Activated CD8-positive, alpha-beta memory T cell treated with anti-CD3 and anti-CD28 coated beads for 36 hours (primary cell): Measurements from ENCODE around the gene HNF4A. TPM values are rescaled to one million over a fixed set of nuclear protein-coding genes. Genes with fewer than 3 reads are reported as not detected.
"Not testable (repeated sequence)": the region's sequence is repeated elsewhere in the genome, so short reads cannot be mapped to it uniquely, and the experiment has no call there.

ENCODE experiments used
- CTCF ChIA-PET: fragments of 350-600 bp; sonication (Branson Sonifier 250); formaldehyde crosslinking; loops from one replicate; lab custom pipeline; 2021; ENCODE audit warnings: antibody characterized with exemption; lab: Charles Lee
- POLR2A ChIA-PET: fragments of 350-600 bp; sonication (Branson Sonifier 250); formaldehyde crosslinking; loops from one replicate; lab custom pipeline; 2021; ENCODE audit warnings: antibody characterized with exemption; lab: Charles Lee
- total RNA-seq, 2 experiments: library from RNA; stranded (reverse); gene quantifications; one replicate each; pipeline ENCODE4 v1.2.3, GENCODE V29; 2021

Gene HNF4A
- total RNA-seq, result not detected

DNA sequence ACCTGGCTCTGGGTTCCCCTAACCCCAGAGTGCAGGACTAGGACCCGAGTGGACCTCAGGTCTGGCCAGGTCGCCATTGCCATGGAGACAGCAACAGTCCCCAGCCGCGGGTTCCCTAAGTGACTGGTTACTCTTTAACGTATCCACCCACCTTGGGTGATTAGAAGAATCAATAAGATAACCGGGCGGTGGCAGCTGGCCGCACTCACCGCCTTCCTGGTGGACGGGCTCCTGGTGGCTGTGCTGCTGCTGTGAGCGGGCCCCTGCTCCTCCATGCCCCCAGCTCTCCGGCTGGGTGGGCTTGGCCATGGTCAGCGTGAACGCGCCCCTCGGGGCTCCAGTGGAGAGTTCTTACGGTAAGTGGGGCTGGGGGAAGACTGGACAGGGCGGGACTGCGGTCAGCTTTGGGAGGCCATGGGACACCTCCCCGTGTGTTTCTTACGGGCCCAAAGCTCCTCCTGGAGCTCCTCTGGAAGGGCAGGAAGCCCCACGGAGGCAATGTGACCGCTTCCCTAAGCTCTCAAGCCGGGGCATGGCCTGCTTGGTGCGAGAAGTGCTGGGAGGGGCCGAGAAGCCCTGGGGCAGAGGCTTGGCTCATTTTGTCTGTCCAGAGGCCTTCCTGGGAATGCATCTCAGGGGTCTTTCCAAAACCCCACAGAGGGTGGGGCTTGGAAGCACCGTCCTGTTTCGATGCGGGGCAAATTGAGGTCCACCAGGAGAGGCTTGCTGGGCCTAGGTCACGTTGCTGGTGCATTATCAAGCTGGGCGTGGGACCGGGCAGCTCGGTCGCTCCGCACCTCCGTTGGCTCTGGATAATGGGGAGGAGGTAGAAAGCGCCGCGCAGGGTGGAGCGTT, at the start of gene HNF4A:
Gene HNF4A (plus strand): TSS at position 202 of the 855 bp plus-strand sequence. CDS start 106 bp downstream, at position 308.
- ChIA-PET POLR2A (no interaction called here), CTCF (no interaction called here)

DNA sequence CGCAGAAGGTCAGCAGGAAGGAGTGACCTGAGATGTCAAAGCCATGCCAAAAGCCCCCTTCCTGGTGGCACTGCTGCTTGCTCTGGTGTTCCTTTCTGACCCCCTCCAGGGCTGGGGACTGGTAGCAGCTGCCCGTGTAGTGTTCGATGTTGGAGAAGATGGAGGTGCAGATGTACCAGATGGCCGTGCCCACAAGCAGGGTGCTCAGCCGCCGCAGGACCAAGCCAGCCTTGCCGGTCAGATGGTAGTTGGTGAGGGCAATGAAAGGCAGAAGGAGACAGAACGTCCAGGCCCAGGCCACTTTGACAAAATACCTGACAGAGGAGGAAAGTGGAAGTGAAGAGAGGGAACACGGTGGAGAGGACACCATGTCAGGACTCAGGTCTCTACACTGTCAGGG, 48.6 kb upstream of the HNF4A start:
- ChIA-PET CTCF (no interaction called here), POLR2A (no interaction called here)

DNA sequence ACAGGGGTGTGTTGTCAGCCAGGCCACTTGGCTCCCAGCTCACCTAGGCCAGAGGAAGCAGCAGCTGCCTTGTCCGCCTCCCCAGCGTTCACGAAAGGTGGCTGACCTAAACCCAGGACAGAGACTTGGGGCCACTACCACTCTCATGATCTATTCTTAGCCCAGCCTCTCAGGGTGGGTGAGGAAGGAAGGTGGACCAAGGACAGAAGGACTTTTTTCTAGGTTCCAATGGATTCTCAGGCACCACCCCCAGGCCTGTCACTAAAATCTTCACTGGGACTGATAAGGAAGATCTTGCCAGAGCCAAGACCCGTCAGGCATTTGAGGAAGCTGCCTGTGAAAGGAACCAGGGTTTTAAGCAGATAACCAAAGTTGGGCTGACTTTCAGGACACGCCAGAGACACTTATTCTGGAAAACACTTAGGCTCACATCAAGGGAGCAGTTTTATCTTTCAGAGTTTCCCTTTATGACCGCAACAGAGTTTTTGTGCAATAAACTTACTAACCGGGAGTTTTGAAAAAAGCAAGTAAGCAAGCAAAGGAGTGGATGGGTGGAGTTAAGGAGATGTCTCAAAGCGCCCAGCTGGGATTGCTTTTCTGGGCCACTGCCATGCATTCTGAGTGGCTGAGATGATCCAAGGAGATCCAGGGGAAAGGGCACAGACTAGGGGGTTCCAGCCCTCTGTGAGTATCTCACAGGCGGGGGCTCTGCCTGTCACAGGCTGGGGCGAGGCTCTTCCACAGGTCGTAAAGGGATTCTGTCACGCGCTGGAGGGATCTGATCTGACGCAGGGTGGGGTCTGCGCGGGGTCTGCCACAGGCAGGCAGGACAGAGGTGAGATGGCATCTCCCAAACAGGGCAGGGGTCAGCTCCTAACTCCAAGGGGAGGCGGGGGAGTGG, 45.5 kb upstream of the HNF4A start:
- CTCF ChIA-PET, result interaction anchor here (0.8 to 7.5 kb wide), 10 partner anchors 10 to 300 kb away, joined by 3 to 161 read pairs (median 4); no protein-coding TSS in a partner anchor
- POLR2A ChIA-PET, result interaction anchor here (1.0 to 1.5 kb wide), 2 partner anchors 11 to 93 kb away, joined by 4 to 8 read pairs; no protein-coding TSS in a partner anchor

DNA sequence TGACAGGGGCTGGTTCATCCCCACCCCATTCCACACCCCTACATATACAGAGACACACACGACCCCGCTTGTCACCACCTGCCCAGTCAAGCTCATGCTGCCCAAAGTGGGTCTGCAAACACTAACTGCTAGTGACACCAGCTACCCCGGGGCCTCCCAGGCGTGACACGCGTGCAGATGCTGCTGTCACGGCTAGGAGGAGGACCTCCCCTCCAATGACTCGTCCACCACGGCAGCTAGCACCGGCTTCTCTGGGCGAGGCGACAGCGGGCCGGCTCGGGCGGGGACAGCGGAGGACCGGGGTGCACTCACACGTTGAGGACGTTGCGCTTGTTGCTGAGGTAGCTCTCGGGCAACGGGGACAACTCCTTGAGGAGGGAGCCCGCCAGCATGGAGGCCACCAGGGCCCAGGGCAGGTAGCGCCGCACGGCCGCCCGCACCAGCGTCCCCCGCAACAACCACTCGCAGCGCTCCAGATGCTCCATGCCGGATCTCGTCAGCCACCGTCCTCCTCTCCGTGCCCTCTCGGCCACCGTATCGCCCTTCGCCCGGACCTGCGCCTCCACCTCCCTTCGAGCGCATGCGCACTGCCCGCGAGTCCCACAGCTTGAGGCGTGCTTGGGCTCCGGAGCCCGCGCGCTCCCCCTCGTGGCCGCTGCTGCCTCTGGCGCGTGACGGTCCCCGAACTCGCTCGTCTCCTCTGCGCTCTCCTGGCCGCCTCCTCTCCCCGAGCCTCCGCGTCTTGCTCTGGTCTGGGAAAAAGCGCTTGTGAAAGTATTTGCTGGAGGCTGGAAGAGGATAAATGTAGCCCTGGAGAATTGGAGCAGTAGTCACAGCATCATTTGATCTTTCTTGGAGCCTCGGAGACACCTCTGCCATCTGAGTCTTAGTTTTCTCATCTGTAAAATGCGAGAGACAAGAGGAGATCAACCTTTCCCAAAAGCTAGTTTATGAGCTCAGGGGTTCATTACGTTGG, 44.5 kb upstream of the HNF4A start, which contains the start of gene FITM2:
Gene FITM2 (minus strand): TSS at position 539 of the 976 bp plus-strand sequence. CDS start 54 bp downstream, at position 485.
- ChIA-PET POLR2A (interaction anchor here (1.0 to 1.5 kb wide), 2 partner anchors 12 to 93 kb away, joined by 4 to 8 read pairs; no protein-coding TSS in a partner anchor), CTCF (interaction anchor here (0.8 to 7.5 kb wide), 16 partner anchors 9 to 334 kb away, joined by 3 to 161 read pairs (median 4); partner anchors contain the start of gene OSER1)

DNA sequence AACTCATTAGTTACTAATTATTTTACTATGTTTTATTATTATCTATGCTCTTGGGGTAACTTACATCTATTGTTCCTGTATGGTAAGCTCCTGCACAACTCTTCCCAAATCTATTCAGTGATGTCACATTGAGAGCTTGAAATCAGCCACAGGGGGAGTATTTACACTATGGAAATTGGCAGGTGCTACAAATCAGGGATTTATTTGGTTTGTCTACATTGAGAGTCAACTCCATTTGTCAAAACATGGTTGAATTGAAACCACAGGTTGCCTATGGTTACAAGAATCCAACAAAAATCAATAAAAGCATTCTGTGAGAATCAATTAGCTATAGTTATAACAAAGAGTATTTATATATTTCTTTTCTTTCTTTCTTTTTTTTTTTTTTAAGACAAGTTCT, 40.6 kb upstream of the HNF4A start:
- POLR2A ChIA-PET, result interaction anchor here (0.6 kb wide), 1 partner anchor 72 kb away, joined by 9 read pairs; no protein-coding TSS in a partner anchor
- CTCF ChIA-PET, result interaction anchor here (1.5 to 7.5 kb wide), 2 partner anchors 98 to 103 kb away, joined by 4 to 161 read pairs; no protein-coding TSS in a partner anchor

DNA sequence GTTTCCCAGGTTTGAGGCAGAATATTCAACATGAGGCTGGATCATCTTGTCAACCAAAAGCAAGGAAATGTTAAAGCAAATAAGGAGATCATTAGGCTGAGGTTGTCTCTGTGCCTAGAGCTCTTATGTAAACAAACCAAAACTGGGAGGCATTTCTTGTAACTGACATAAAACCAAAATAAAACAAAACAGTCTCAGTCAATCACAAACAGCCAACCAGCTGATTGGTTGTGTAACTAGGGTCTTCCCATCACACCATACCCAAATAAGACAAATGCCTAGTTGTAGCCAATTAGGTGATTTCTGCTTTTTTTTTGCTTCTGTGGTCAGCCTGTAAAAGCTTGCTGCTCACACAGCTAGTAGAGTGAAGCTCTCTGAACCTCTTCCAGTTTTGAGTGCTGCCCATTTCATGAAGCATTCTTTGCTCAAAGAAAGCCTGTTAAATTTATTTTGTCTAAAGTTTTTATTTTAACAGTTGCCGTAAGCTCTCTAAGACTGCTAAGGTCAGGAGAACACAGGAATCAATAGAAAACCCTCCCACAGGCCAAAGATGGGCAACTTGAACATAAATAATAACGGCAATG, 35.6 kb upstream of the HNF4A start:
- POLR2A ChIA-PET, result no interaction called here
- CTCF ChIA-PET, result interaction anchor here (1.3 to 3.5 kb wide), 2 partner anchors 9 to 103 kb away, joined by 4 to 15 read pairs; partner anchors contain the start of gene FITM2

DNA sequence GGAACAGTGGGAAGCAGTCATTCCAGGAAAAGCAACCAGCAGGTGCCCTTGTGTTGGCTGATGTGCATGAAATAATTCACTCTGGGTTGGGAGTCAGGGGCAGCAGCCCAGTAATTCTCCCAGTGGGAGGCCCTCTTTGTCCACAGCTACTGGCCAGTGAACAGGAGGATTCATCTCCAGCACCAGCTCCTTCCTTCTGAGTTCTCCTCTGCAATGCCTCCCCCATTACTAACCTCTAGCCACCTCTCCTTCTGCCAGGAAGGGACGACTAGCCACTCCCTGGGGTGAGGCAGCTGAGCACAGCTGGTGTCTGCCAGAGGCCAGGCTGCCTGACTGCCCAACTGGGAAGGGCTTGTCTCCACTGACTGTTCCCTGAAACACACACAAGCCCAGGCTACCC, 31.2 kb upstream of the HNF4A start:
- ChIA-PET POLR2A (no interaction called here), CTCF (interaction anchor here (1.2 to 1.6 kb wide), 2 partner anchors 13 to 116 kb away, joined by 3 to 4 read pairs; partner anchors contain the start of gene FITM2)

DNA sequence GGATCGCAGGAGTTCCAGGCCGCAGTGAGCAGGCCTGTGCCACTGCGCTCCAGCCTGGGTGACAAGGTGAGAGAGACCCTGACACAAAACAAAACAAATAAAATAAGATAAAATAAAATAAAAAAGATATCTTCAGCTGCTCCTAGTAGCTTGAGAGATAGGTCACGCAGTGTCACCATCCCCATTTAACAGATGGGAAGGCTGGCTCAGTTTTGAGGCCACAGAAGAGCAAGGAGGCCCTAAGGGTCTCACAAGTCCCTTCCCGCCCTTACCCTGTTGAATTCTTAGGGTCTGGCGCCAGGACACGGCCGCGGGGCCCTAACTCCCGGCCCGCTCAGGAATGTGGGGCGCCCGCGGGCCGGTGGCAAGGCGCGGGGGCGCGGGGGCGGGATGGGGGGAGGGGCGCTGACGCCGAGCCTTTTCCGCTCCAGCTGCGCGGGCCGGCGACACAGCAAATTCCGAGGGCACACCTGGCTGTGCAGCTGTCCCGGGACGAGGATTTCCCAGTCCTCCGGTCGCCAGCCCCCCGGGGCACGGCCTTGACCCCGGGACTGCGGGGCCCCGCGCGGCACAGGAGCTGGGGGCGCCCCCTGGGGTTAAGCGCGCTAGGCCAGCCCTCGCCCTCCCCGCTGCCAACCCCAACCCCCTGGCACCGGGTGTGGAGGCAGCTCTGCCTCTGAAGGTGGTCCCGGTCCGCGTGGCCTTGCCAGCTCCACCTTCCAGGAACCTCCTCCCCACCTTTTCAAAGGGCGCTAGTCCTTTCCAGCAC, 28.9 kb upstream of the HNF4A start:
- CTCF ChIA-PET, result interaction anchor here (1.5 to 1.6 kb wide), 2 partner anchors 15 to 112 kb away, joined by 4 to 10 read pairs; partner anchors contain the start of gene FITM2
- POLR2A ChIA-PET, result no interaction called here

DNA sequence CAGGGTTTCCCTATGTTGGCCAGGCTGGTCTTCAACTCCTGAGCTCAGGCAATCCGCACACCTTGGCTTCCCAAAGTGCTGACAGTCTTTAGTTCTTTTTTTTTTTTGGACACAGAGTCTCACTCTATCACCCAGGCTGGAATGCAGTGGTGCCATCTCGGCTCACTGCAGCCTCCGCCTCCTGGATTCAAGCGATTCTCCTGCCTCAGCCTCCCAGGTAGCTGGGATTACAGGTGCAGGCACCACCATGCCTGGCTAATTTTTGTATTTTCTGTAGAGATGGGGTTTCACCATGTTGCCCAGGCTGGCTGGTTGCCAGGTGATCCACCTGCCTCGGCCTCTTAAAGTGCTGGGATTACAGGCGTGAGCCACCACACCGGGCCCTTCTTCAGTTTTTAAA, 27.8 kb upstream of the HNF4A start:
- POLR2A ChIA-PET, result not testable (repeated sequence)
- CTCF ChIA-PET, result interaction anchor here (1.6 kb wide), 1 partner anchor 16 kb away, joined by 10 read pairs; the partner anchor contains the start of gene FITM2

DNA sequence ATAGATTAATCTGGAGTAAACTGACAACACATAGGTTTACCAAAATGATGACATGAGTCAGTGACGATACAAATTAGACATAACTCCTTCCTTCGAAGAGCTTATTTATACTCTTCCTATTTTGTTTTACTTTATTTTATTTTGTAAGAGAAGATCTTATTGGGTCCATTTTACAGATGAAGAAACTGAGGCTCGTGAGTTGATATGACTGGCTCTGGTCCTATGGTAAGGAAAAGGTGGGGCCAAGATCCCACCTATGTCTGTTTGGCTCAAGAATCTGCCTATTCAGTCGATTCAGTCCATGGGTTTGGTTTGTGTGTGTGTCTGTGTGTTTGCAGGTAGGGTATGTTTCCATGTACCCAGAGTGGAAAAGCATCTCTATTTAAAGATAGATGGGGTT, 27.1 kb upstream of the HNF4A start:
- CTCF ChIA-PET, result no interaction called here
- POLR2A ChIA-PET, result interaction anchor here (0.5 kb wide), 1 partner anchor 282 kb away, joined by 4 read pairs; no protein-coding TSS in a partner anchor

DNA sequence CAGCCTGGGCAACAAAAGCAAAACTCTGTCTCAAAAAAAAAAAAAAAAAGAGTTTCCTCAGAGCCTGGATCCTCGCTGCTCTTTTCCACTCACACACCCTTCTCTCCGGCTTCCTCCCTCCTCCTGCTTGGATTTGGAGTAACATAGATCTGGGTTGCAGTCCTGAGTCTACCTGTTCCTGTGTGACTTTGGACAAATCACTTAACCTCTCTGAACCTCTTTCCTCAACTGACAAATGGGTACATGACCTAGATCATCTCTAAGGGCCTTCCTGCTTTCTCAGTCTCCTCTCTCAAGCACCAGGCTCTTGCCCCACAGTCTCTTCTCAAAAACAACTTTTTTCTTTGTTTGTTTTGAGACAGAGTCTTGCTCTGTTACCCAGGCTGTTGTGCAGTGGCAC, 24.3 kb upstream of the HNF4A start:
- CTCF ChIA-PET, result no interaction called here
- POLR2A ChIA-PET, result no interaction called here

DNA sequence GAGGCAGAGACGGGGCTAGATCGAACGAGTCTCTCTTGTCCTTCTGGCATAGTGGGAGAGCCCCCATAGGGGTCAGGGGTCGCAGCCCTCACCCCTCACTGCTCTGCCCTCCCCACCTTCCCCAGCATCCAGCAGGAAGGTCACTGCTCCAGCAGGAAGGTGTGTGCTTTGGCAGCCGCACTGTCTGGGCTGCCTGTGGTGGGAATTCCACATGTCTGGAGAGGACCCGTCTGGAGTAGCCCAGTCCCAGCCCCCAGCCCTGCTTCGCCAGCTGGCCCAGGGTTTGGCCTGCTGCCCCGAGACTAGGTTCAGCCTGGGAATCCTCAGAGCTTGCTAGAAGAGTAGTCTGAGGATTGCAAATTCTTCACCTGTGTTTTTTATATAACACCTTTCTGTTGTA, 21.2 kb upstream of the HNF4A start:
- CTCF ChIA-PET, result no interaction called here
- POLR2A ChIA-PET, result no interaction called here

DNA sequence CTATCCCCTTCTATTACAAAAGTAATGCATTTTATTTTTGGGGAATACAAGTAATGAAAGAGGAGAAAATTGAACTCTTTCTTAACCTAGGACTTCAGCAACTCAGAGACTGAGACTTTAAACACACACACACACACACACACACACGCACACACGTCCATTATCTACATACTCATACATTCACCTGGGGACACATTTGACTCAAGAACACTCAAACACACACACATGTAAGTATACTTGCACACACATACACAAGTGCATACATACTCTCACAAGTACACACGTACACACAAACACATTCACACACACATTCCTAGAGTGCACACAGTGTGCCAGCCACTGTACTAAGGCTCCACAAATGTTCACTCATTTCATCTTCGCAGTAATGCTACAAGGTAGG, 20.8 kb upstream of the HNF4A start:
- POLR2A ChIA-PET, result no interaction called here
- CTCF ChIA-PET, result no interaction called here

DNA sequence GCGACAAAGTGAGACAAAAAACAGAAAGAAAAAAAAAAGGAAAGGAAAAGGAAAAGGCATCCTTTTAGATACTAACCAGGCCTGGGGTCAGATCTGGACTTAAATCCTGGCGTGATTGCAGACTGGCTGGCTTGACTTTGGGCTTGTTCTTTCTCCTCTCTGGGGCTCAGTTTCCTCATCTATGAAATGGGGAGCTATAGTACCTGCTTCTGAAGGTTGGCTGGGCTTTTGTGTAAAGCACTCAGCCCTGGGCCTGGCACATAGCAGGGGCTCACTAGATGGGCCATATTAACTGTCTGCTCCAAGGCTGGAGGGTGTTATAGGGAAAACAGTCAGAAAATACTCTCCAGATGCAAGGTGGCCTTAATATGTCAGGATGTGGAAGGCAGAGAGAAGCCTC, 19.8 kb upstream of the HNF4A start:
- POLR2A ChIA-PET, result no interaction called here
- CTCF ChIA-PET, result no interaction called here

DNA sequence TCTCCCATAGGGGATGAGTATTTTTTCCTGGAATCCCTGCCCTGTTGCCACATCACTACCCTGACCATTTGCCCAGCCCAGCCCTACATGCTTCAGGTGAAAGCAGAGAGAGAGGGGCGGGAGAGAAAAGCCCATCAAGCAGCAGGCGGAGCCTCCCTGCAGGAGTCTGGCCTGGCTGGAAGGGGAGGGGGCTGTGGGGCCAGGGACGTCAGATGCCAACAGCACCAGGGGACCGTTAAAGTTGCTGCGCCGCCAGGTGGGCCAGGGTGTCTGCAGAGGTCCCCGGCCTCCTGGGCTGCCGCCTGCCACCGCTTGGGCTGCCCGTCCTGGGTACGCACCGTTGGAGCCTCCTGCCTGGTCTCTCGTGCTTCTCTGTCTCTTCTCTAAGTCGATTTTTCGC, 19.4 kb upstream of the HNF4A start:
- POLR2A ChIA-PET, result no interaction called here
- CTCF ChIA-PET, result no interaction called here

DNA sequence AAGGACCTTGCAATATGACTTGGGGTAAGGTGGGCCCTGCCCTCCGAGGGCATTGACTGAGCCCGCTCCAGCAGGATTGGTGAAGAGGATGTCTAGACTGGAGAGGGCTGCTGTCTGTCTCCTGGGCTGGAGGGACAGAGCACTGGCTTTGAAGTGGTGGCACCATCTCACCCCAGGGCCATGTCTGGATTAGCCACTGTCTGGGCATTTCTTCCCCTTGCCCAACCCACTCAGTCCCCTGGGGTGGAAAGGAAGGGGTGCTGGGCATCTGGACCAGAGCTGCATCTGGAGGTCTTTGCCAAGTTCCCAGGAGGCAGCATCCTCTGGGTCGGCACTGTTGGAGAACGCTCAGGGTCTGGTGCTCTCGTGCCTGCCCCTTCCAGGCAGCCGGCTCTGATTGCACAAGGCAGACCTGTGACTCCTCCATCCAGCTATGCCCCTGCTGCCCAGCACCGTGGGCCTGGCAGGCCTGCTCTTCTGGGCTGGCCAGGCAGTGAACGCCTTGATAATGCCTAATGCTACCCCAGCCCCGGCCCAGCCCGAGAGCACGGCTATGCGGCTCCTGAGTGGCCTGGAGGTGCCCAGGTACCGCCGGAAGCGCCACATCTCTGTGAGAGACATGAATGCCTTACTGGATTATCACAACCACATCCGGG, 18.6 kb upstream of the HNF4A start, which contains the start of gene R3HDML:
Gene R3HDML (plus strand): TSS at position 319 of the 656 bp plus-strand sequence. CDS start 115 bp downstream, at position 434.
- ChIA-PET CTCF (no interaction called here), POLR2A (no interaction called here)
